ENCODE results near the gene SEZ6. TPM values are rescaled to one million over a fixed set of nuclear protein-coding genes. Genes with fewer than 3 reads are reported as not detected.

SEZ6 gene
- total RNA-seq, 1 experiment from 2014 or later: 2.6 TPM

DNA sequence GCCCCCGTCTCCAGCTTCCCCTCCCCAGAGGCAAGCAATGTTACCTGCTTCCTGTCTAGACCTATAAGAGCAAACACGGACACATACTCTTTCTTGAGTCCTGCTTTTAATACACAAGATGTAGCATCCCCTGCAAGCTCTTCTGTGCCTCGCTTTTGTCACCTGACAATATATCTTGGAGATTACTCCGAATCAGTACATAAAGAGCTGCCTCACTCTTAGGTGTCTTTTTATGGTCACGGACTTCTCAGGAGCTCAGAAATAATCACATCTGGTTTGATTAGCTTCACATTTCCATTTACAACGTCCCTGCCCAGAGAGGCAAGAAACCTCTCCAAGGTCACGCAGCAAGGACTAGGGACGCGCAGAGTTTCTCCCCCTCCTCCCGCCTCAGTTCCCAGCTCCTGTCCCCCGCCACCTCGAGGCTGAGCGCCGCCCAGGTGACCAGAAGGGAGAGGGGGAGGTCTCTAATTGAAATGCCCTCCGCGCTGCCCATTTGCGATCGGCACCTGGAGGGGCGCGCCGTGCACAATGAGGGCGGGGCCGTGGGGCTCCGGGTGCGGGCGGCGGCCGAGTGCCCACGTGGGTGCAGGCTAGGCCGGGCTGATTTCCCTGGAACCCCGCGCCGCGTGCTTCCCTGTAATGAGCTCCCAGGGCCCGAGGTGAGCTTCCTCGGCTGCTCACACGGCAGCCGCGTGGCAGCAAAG is 13.8 kb upstream of the SEZ6 start:
- Histone ChIP-seq H3K4me3 (ENCODE audit: low read depth, low read length, poor library complexity, severe bottlenecking) (no peak overlapping the region), H3K9me3 (ENCODE audit: low read depth, low read length, poor library complexity, severe bottlenecking) (no peaks in the 10 kb centered on the region), H3K36me3 (ENCODE audit: insufficient read depth, low read length, poor library complexity, severe bottlenecking) (no peaks in the 10 kb centered on the region), H3K27ac (ENCODE audit: low read depth, low read length, poor library complexity, severe bottlenecking) (no peak overlapping the region), H3K27me3 (replicated peaks; ENCODE audit: insufficient read depth, low read depth, low read length, poor library complexity) (no peaks in the 10 kb centered on the region), H3K4me1 (ENCODE audit: insufficient read depth, low read length, poor library complexity, severe bottlenecking) (peaks cover 24% of the 10 kb centered on the region)
- no peak for TF ChIP-seq EZH2 (IDR thresholded peaks at IDR 0.05; ENCODE audit: borderline replicate concordance, low read depth, low read length, poor library complexity, severe bottlenecking)
- TF ChIP-seq, protein P1, sequence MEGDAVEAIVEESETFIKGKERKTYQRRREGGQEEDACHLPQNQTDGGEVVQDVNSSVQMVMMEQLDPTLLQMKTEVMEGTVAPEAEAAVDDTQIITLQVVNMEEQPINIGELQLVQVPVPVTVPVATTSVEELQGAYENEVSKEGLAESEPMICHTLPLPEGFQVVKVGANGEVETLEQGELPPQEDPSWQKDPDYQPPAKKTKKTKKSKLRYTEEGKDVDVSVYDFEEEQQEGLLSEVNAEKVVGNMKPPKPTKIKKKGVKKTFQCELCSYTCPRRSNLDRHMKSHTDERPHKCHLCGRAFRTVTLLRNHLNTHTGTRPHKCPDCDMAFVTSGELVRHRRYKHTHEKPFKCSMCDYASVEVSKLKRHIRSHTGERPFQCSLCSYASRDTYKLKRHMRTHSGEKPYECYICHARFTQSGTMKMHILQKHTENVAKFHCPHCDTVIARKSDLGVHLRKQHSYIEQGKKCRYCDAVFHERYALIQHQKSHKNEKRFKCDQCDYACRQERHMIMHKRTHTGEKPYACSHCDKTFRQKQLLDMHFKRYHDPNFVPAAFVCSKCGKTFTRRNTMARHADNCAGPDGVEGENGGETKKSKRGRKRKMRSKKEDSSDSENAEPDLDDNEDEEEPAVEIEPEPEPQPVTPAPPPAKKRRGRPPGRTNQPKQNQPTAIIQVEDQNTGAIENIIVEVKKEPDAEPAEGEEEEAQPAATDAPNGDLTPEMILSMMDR (conservative IDR thresholded peaks at IDR 0.05; ENCODE audit: low read depth, low read length): no peak
- POLR2A ChIA-PET (ENCODE audit: low non-redundant PET): no interaction called here
- DNase-seq (ENCODE audit: low spot score): no peak
- no TSS peak for BruUV-seq (replicated peaks)
- CTCF ChIA-PET: interaction anchor here (1.7 kb wide), 1 partner anchor 97 kb away, joined by 8 read pairs; no protein-coding TSS in a partner anchor
- intact Hi-C loops (cut with micrococcal nuclease; ENCODE audit: unreplicated experiment): no loop called here

DNA sequence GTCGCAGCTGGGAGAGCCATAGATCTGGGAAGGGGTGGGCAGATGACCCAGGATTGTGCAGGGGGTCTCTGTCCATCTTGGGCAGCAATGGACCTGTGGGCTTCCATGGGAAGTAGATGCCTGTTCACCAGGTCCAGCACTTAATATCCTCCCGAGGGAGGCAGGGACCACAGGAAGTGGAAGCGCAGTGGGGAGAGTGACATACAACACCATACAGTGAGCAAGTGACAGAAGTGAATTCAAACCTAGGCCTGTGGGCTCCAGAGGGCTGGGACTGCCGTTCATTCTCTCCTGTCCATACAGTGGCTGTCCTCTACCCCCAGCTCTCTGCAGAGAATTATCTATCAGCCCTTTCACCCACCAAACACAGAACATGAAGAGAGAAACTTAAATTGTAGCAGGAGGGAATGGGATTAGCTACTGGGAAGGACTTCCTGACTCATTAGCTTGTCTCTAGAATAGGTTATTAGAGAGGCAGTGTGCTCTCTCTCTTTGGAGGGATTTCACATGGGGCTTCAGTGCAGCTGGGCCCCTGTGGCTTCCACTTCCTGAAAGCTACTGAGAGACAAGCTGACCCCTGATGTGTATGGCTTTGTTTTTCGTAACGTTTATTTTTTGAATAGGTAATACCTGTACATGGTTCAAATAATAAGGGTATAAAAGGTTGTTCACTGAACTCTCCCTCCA is 13.1 kb upstream of the SEZ6 start:
- H3K27ac ChIP-seq (ENCODE audit: low read depth, low read length, poor library complexity, severe bottlenecking): peak overlapping the region; percentile 4

More for the DNA sequence above, 13.1 kb upstream of the SEZ6 start:
- H3K27me3 ChIP-seq (replicated peaks; ENCODE audit: insufficient read depth, low read depth, low read length, poor library complexity): no peaks in the 10 kb centered on the region
- POLR2A ChIA-PET (ENCODE audit: low non-redundant PET): no interaction called here
- H3K4me3 ChIP-seq (ENCODE audit: low read depth, low read length, poor library complexity, severe bottlenecking): no peak overlapping the region
- peak; percentile 84 for DNase-seq (ENCODE audit: low spot score)
- intact Hi-C loops (cut with micrococcal nuclease; ENCODE audit: unreplicated experiment): no loop called here
- H3K36me3 ChIP-seq (ENCODE audit: insufficient read depth, low read length, poor library complexity, severe bottlenecking): no peaks in the 10 kb centered on the region
- CTCF ChIA-PET: interaction anchor here (1.7 kb wide), 1 partner anchor 98 kb away, joined by 8 read pairs; no protein-coding TSS in a partner anchor
- TF ChIP-seq EZH2 (IDR thresholded peaks at IDR 0.05; ENCODE audit: borderline replicate concordance, low read depth, low read length, poor library complexity, severe bottlenecking): no peak
- TF ChIP-seq, protein P1 (conservative IDR thresholded peaks at IDR 0.05; ENCODE audit: low read depth, low read length): no peak
- peaks cover 24% of the 10 kb centered on the region for H3K4me1 ChIP-seq (ENCODE audit: insufficient read depth, low read length, poor library complexity, severe bottlenecking)
- BruUV-seq (replicated peaks): no TSS peak
- no peaks in the 10 kb centered on the region for H3K9me3 ChIP-seq (ENCODE audit: low read depth, low read length, poor library complexity, severe bottlenecking)
